CD14-positive monocyte (primary cell): ENCODE data around the gene COLEC11. TPM values are rescaled to one million over a fixed set of nuclear protein-coding genes. Genes with fewer than 3 reads are reported as not detected.

Experiments
- DNase-seq, 3 donors: peaks; one replicate each; pipeline ENCODE4 v3.0.0-alpha.2; 2011 to 2022
- H2AFZ ChIP-seq: 2 replicates; pipeline ENCODE4 v1.6.0; 2012; ENCODE audit warnings: mild to moderate bottlenecking, low read depth, low read length, inconsistent platforms; ENCODE audit not compliant: insufficient read depth, poor library complexity, severe bottlenecking
- H3K27ac ChIP-seq, 2 donors: 1 replicate in 1 of 2; 2 replicates in 1 of 2; pipeline ENCODE4 v1.5.1; 2012 to 2013; ENCODE audit warnings: low read length in 2 of 2, control low read depth in 1 of 2, inconsistent platforms in 1 of 2, low read depth in 1 of 2, mild to moderate bottlenecking in 1 of 2
- H3K27me3 ChIP-seq, 2 donors: one replicate each; pipeline versions ENCODE4 v1.6.0 to v1.6.1; 2011 to 2013; ENCODE audit warnings: low read length in 2 of 2; ENCODE audit not compliant: control insufficient read depth in 2 of 2, insufficient read depth in 2 of 2
- H3K36me3 ChIP-seq, 2 donors: replicated peaks in 1 of 2; 1 replicate in 1 of 2; 2 replicates in 1 of 2; pipeline versions ENCODE4 v1.5.1 to v1.6.1; 2012 to 2013; ENCODE audit warnings: low read length in 2 of 2, control low read depth in 1 of 2, inconsistent platforms in 1 of 2, mild to moderate bottlenecking in 1 of 2; ENCODE audit not compliant: insufficient read depth in 2 of 2, control insufficient read depth in 1 of 2
- H3K4me1 ChIP-seq, 2 donors: 1 replicate in 1 of 2; 2 replicates in 1 of 2; pipeline versions ENCODE4 v1.5.1 to v1.6.1; 2012 to 2013; ENCODE audit warnings: low read length in 2 of 2, control low read depth in 1 of 2, inconsistent platforms in 1 of 2, mild to moderate bottlenecking in 1 of 2, moderate library complexity in 1 of 2; ENCODE audit not compliant: insufficient read depth in 2 of 2, control insufficient read depth in 1 of 2
- H3K4me2 ChIP-seq: replicated peaks from 2 replicates; pipeline ENCODE3; 2012; ENCODE audit warnings: low read length, moderate library complexity, mild to moderate bottlenecking; ENCODE audit not compliant: poor library complexity, severe bottlenecking; ENCODE audit errors: extremely low read depth
- H3K4me3 ChIP-seq, 3 experiments: fragments of 200-600 bp in 1 of 3; sonication (generic) in 1 of 3; replicated peaks in 1 of 3; 1 replicate in 2 of 3; 2 replicates in 1 of 3; pipeline ENCODE4 v1.5.1; 2011 to 2013; ENCODE audit warnings: low read length in 3 of 3, mild to moderate bottlenecking in 3 of 3, control low read depth in 2 of 3, low read depth in 2 of 3, inconsistent platforms in 1 of 3, moderate library complexity in 1 of 3
- H3K79me2 ChIP-seq: 2 replicates; pipeline ENCODE4 v1.6.0; 2012; ENCODE audit warnings: mild to moderate bottlenecking, control low read depth, inconsistent platforms, low read length, moderate library complexity; ENCODE audit not compliant: insufficient read depth
- H3K9ac ChIP-seq: 2 replicates; pipeline ENCODE4 v1.6.0; 2017; ENCODE audit warnings: low read length, mild to moderate bottlenecking; ENCODE audit not compliant: insufficient read depth, poor library complexity, severe bottlenecking
- H3K9me3 ChIP-seq, 2 donors: replicated peaks in 1 of 2; 1 replicate in 1 of 2; 2 replicates in 1 of 2; pipeline versions ENCODE4 v1.5.1 to v1.6.1; 2012 to 2013; ENCODE audit warnings: low read length in 2 of 2, control low read depth in 1 of 2; ENCODE audit not compliant: control insufficient read depth in 1 of 2, insufficient read depth in 1 of 2
- H4K20me1 ChIP-seq: 2 replicates; pipeline ENCODE4 v1.6.0; 2012; ENCODE audit warnings: mild to moderate bottlenecking, low read length, control low read depth, moderate library complexity; ENCODE audit not compliant: insufficient read depth
- H3K27ac Mint-ChIP-seq, 7 donors: one replicate each; pipeline ENCODE4 v1.8.0; 2020; ENCODE audit warnings: mild to moderate bottlenecking in 7 of 7, mixed read lengths in 7 of 7, moderate library complexity in 6 of 7, inconsistent platforms in 2 of 7
- H3K27me3 Mint-ChIP-seq, 3 donors: one replicate each; pipeline ENCODE4 v1.8.0; 2021 to 2022; ENCODE audit warnings: low read depth in 3 of 3, mild to moderate bottlenecking in 3 of 3, mixed read lengths in 3 of 3, moderate library complexity in 3 of 3, inconsistent platforms in 1 of 3
- H3K36me3 Mint-ChIP-seq, 2 donors: one replicate each; pipeline ENCODE4 v1.8.0; 2020; ENCODE audit warnings: mixed read lengths in 2 of 2, inconsistent platforms in 1 of 2, mild to moderate bottlenecking in 1 of 2
- H3K4me1 Mint-ChIP-seq: one replicate; pipeline ENCODE4 v1.8.0; 2020; ENCODE audit warnings: mild to moderate bottlenecking, mixed read lengths
- H3K4me3 Mint-ChIP-seq, 2 donors: one replicate each; pipeline ENCODE4 v1.8.0; 2020; ENCODE audit warnings: mild to moderate bottlenecking in 2 of 2, mixed read lengths in 2 of 2, moderate library complexity in 1 of 2
- H3K9me3 Mint-ChIP-seq, 7 donors: one replicate each; pipeline ENCODE4 v1.8.0; 2020 to 2022; ENCODE audit warnings: mixed read lengths in 7 of 7, mild to moderate bottlenecking in 6 of 7, moderate library complexity in 6 of 7, inconsistent platforms in 2 of 7
- CTCF ChIP-seq: fragments of 200-600 bp; IDR thresholded peaks from one replicate; pipeline ENCODE4 v1.8.0; 2022; ENCODE audit warnings: antibody characterized with exemption, mild to moderate bottlenecking
- WGBS: methylation state at CpG from one replicate; pipeline ENCODE4 v1.1.5; 2013; ENCODE audit warnings: missing lambda C conversion rate; ENCODE audit not compliant: insufficient coverage; 5-methylcytosine and 5-hydroxymethylcytosine counted together
- intact Hi-C, 2 donors: fragments of 100-400 bp; cut with micrococcal nuclease; formaldehyde crosslinking; loops; one replicate each; pipeline versions ENCODE4 v1.15.0 to v1.15.1; 2023
- polyA plus RNA-seq, 3 donors: library from polyadenylated mRNA; depleted of rRNA in 1 of 3; unstranded in 2 of 3; stranded (reverse) in 1 of 3; fragments of 300-500 nt in 2 of 3; fragments of >200 nt in 1 of 3; fragmentation: Illumina TruSeq in 2 of 3; gene quantifications; 1 replicate in 2 of 3; 2 replicates in 1 of 3; pipeline ENCODE4 v1.2.3, GENCODE V29; 2012 to 2021

Gene COLEC11
- polyA plus RNA-seq, 3 donors: not detected

GRCh38 chr2:3611589-3611988, 16.7 kb downstream of the COLEC11 start:
- H3K4me1 ChIP-seq: no peaks in the 10 kb centered on the region
- H3K4me3 ChIP-seq: no peak overlapping the region
- H3K27ac ChIP-seq: no peak overlapping the region
- no peaks in the 10 kb centered on the region for H3K27me3 ChIP-seq
- no peak for TF ChIP-seq CTCF
- H3K4me1 Mint-ChIP-seq: no peaks in the 10 kb centered on the region
- no peaks in the 10 kb centered on the region for H3K36me3 Mint-ChIP-seq
- intact Hi-C loops: no loop called here
- DNase-seq: no peak
- H3K36me3 ChIP-seq: no peaks in the 10 kb centered on the region
- no peak overlapping the region for H3K9ac ChIP-seq
- H2AFZ ChIP-seq: no peak overlapping the region
- 94% methylated on average over 4 of the region's 11 CpGs for WGBS
- no peak overlapping the region for H3K27ac Mint-ChIP-seq
- no peaks in the 10 kb centered on the region for H4K20me1 ChIP-seq
- peaks cover 0 to 13% of the 10 kb centered on the region in 2 donors for H3K9me3 ChIP-seq
- H3K4me2 ChIP-seq: no peak overlapping the region
- H3K79me2 ChIP-seq: no peaks in the 10 kb centered on the region
- peaks cover 10 to 36% (median 25%) of the 10 kb centered on the region in 7 donors for H3K9me3 Mint-ChIP-seq
- H3K27me3 Mint-ChIP-seq: peaks cover 0 to 4% (median 0%) of the 10 kb centered on the region in 3 donors
- H3K4me3 Mint-ChIP-seq: no peak overlapping the region

GRCh38 chr2:3612639-3613523, 18.0 kb downstream of the COLEC11 start:
- H3K27me3 ChIP-seq: no peaks in the 10 kb centered on the region
- H2AFZ ChIP-seq: no peak overlapping the region
- intact Hi-C loops: no loop called here
- H3K4me1 ChIP-seq: no peaks in the 10 kb centered on the region
- no peaks in the 10 kb centered on the region for H4K20me1 ChIP-seq
- H3K9me3 ChIP-seq: peaks cover 0 to 13% of the 10 kb centered on the region in 2 donors
- no peaks in the 10 kb centered on the region for H3K36me3 ChIP-seq
- no peak overlapping the region for H3K4me2 ChIP-seq
- no peak overlapping the region for H3K9ac ChIP-seq
- no peak for DNase-seq
- Mint-ChIP-seq H3K27ac (no peak overlapping the region), H3K36me3 (no peaks in the 10 kb centered on the region), H3K4me3 (no peak overlapping the region), H3K4me1 (no peaks in the 10 kb centered on the region), H3K9me3 (peaks cover 10 to 42% (median 26%) of the 10 kb centered on the region in 7 donors), H3K27me3 (peaks cover 0 to 2% (median 0%) of the 10 kb centered on the region in 3 donors)
- no peak overlapping the region for H3K27ac ChIP-seq
- no peak overlapping the region for H3K4me3 ChIP-seq
- TF ChIP-seq CTCF: no peak
- 91% methylated on average over 23 of the region's 29 CpGs for WGBS
- no peaks in the 10 kb centered on the region for H3K79me2 ChIP-seq
